DMS 273 treated with DMSO at 0.1 percent for 48 hours (cell line): ENCODE results near the gene TENM4.

ENCODE experiments used
- DNase-seq: peaks from one replicate; lab custom pipeline; 2025; lab: John Stamatoyannopoulos, UW

TENM4 gene

DNA sequence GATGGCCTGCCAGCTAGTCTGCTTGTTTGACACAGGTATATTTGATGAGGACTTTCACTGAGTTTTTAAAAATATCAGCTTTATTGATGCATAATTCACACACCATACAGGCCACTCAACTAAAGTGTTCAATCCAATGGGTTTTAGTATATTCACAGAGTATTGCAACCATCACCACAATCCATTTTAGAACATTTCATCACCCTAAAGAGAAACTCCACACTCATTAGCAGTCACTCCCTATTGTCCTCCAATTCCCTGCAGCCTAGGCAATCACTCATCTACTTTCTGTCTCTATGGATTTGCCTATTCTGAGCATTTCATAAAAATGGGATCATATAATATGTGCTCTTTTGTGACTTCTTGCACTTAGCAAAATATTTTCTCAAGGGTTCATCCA is 468.2 kb downstream of the TENM4 start:
- no peak for DNase-seq

DNA sequence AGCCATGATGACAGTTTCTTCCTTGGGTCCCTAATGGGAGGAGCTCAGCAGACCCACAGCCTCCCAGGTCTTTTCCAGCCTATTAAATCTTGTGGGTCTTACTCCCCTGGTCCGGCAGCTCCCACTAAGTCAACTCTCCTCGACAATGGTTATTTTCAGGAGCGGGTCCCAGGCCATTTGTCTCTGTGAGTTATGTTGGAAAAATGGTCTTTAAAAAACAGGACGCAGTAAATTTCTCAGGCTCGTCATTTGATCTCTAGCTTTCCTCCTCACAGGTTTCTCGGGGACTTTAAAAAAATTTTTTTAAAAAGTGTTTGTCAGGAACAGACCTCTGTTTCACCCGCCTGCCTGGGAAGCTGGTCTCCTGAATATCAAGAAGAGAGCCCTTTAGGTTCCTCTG is 468.7 kb downstream of the TENM4 start:
- no peak for DNase-seq

DNA sequence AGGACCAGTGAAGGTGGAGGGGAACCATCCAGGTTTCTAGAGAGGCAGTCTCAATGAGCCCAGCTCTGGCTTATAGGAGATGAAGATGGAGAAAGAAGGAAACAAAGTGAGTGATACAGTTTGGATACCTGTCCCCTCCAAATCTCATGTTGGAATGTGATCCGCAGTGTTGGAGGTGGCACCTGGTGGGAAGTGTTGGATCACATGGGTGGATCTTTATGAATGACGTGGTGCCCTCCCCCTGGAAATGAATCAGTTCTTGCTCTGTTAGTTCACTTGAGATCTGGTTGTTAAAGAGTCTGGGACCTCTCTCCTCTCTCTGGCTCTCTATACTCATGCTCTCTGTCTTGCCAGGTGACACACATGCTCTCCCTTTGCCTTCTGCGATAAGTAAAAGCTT is 473.0 kb downstream of the TENM4 start:
- DNase-seq: no peak

DNA sequence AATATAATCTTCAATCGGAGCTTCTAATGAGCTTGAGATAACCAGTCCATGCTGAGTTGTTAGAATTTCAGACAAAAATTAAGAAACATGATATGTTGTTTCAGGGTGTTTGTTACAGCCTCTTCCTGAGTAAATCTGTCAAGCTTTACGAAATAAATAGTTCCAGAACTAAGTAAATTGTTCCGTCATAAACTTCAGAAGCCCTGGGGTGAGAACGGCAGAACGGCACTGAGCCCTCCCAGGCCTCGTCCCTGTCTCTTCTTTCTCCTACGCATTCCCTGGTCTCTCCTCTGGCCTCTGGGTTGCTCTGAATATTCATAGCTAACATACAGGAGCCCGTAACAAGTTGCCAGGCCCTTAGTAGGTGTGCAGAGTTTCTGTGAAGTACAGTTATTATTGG is 475.4 kb downstream of the TENM4 start:
- DNase-seq: no peak

DNA sequence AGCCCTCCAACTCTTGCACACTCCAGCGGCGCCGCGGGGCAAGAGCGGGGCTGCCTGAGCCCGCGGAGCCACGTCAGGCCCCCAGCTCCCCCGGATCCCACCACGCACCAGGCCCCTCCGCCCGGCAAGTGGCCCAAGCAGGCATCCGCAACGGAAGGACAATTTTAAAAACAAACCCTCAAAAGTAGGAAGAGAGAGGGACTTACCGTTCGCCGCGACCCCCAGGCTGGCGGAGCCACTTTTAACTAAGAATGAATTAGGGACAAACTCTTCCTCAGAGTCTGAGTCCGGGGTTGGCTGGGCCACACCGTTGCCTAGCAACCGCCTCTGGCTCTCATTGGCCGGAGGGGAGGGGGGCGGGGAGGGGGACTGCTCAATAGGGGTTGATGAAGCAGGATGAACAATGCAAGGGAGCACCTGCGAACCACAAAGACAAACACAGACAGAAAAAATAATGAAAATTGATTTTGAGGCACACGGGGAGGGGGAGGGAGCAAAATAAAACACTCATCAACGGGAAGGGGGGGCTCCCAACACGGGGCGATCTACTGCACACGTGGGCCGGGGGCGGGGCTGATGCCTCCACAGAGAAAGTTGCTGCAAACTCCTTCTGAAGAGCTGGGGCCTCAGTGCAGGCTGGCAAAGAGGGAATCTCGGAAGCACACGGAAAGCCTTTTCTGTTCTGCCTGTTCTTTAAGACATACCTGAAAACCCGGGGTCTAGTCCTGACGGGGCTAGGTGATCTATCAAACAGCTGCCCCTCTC is 478.7 kb downstream of the TENM4 start:
- DNase-seq: peak; percentile 8

DNA sequence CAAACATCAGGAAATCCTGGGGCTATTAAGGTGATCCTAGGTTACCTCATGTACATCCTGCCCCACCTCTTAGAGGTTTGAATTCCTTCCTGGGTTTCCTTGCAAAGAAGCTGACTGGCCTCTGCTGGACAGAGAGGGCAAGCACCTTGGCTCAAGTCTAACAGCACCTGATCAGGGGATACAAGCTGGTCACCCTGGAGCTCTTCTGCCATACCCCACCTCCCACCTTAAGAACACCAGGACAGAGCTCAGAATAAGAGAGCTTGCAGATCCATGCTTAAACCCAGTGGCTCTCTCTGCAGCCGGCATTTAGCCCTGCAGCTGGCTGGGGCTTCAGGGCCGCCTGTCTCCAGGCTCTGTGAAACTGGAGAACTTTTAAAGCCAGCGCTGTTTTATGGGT is 479.6 kb downstream of the TENM4 start:
- DNase-seq: no peak

DNA sequence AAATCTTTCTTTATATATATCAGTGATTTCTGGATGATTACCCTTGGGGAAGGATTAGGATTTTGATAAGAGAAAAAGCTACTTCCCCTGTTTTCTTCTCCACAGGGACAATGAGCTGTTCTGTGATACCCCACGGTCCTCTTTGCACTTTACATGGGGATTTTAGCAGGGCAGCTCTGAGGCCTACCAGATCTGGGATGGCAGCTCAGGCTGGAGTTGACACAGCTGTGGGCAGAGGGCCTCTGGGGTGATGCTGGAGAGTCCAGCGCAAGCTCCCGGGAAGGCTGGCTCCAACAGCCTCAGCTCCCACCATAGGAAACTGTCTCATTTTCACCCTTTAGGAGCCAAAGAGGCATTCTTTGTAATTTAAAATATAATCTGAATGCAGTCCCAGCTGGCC is 482.4 kb downstream of the TENM4 start:
- DNase-seq: no peak

DNA sequence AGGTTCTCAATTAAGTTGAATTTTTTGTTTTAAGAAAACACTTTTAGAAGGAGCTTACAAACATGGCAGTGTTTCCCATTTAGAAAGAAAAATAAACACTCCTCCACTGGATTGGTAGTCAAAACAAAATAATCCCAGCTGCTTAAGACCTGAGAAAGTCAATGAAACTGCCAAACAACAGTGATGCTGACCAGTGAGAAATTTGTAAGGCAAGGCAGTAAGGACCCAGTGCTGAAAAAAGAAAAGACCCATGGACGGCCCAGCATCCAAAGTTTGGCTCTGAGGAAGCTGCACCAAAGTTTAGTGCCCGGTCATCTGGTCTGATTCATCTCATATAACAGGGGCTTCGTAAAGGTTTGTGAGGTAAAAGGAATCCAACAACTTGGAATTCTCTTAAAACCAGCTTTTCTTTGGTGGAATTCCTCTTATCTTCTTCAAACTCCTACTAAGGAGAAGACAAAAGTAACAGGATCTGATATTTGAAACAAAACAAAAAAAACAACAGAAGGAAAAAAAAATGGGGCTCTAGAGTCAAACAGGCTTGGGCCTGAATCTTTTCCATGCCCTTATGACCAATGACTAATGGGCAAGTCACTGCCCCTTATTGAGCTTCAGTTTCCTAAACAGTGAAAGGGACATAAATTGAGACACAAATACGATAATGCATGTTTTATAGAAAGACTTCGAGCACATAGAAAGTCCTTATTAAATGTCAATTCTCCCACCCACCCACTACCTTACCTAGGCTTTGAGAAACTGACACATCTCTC is 483.2 kb downstream of the TENM4 start:
- DNase-seq: no peak

DNA sequence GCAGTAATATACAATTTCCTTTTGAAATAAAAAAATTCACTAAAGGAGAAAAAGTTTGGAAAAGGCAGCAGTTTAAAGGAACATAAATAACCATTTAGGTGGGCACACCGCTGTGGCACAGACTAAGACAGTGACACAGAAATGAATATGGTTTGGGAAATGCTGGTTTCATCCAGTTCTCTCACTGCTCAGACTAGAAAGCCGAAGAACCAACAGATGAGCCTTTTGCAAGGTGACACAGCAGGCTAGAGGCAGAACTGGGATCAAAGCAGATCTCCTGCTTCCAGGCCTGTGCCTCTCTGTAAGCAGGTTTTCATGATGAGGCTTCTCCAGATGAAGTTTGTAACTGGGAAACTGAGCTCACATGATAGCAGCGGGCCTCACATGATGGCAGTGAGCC is 486.1 kb downstream of the TENM4 start:
- no peak for DNase-seq

DNA sequence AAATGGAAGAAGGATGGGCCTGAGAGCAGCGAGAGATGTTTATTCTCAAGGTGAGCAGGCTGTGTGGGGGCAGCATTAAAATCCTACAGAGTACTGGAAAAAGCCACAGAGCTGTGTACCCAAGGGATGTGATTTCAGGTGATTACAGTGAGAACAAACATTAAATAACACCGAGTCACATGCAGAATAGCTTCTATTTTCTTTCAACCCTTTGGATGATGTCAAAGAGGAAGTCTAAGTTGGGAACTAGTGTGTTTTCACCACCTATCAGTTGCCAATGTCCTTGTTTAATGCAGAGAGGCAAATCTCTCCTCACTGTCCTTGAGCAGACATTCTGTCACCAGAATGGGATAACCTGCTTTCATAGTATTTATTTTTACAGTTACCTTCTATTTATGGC is 486.6 kb downstream of the TENM4 start:
- no peak for DNase-seq

DNA sequence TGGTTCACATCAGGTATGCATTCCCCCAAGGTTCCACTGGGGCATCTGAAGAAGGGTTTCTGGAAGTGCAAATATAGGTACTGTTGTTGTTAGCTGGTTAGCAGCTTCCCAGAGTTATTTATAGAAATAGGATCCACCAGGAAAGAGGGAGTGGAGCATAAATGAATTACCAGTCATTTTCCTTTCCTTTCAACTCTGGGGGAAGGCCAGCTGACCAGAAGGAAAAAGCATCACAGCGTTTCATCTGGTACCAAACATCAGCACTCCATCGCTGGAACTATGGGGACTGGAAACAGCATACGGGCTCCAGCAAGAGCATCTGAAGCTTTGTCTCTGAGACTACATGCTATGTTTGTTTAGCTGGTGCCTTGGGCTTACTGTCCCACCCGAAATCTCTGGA is 487.9 kb downstream of the TENM4 start:
- DNase-seq: no peak

DNA sequence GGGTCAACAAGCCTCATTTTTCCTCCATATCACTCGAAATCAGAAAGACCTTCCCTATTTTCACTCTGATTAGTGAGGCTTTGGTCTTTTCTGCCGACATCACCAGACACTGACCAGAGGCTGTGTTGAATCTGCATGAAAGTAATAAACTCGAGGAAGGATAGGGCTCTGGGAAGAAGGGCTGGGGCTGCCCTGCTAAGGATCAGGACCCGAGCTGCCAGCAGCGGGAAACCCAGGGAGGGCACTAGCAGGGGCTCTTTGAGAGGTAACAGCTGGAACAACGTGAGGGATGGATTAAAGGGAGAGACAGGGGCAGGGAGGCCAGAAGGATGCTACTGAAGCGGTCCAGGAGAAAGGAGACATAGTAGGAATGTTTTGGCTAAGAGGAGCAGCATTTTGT is 488.7 kb downstream of the TENM4 start:
- DNase-seq: no peak

DNA sequence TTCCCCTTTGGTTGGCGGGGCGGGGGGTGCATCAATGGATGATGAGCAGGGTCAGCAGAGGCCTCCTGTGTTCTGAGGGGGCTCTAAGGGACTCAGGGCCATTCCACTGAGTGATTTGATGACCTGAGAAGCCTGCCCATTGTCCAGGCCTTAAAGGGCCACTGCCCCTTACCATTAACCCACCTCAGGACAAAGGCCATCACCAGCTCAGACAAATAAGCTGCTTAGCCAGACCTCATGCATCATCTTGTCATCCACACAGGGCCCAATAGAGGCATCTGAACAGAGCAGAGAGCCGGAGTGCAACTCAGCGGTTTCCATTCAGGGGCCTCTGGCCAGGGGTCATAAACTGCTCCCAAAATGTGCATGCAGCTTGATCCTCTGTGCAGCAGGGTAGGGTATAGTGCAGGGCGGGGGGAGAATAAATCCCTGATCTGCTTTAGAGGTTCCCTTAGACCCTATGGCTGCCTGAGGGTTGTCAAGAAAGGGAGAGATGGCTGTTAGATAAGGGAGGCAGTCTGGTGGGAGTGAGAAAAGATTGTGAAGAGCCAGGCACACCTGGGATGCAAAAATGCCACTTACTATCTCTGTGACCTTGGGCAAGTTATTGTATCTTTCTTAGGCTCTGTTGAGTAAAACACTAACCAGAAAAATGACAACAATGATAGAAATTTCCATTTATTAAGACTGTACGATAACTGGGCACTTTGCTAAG is 490.7 kb downstream of the TENM4 start:
- no peak for DNase-seq

DNA sequence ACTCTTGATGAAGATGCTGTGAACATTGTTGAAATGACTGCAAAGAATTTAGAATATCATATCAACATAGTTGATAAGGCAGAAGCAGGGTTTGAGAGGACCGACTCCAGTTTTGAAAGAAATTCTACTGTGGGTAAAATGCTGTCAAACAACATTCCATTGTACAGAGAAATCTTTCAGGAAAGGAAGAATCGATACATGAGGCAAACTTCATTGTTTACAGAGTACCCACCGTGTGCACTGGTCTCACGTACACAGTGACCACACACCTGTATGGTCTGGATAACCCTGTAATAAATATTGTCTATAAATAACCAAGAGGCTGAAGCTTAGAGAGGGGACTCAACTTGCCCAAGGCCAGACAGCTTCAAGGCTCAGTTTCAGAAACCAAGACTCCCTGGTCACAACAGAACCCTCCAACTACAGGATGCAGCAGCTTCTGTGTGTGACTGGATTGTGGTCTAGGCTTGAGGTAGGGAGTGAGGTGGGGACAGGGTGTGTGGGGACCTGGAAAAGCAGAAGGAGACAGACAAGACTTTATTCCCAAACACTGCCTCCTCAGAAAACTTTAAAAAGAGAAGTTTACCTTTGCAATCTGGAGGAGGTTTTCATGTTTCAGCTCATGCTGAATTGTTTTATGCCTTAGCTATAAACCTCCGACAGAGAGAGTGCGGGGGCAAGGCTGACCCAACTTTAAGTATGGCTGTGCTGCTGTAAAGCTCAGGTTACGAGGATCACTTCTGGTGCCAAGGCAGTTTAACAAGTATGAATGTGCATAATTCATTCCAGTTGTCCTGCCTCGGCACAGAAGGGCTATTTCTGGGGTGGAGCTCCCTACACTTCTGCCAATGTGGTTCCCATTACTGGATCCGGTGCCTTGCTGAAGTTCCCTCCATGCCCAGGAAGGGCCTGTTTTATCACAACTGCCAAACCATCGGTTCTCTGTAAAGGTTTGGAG is 493.6 kb downstream of the TENM4 start:
- DNase-seq: no peak

DNA sequence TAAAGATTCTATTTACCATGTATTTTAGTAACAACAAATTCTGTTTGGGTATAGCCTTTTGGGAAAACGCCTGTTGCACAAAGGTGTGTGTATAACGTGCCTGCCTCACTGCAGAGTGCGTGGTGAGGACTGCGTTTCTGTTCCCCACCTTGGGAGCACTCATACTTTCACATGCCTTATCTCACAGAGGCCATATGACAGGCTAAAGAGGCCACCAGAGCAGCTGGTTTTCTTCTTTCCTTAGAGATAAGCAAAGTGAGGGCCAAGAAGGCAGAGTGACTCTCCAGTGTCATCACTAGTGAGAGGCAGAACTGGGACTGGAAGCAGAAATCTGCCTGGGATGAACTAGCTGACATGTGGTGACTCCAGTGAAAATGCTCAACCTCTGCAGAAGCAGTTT is 497.0 kb downstream of the TENM4 start:
- DNase-seq: no peak

DNA sequence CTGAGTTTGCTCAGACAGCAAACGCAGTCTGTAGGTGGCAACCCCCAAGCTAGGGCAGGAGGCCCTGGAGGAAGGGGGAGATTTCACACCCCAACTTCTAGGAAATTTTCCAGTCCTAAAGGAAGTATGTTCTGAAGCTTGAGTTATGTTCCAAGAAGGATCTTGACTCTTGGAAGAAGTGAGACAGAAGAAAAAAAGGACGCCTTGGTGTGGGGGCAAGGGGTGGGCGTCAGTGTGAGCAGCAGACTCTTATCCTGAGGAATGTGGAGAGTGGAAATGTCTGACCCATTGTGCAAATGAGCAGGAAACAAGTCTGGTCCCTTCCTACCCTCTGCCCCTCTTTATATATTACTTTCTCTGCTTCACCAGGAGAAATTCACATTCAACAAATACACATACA is 497.7 kb downstream of the TENM4 start:
- DNase-seq: no peak

DNA sequence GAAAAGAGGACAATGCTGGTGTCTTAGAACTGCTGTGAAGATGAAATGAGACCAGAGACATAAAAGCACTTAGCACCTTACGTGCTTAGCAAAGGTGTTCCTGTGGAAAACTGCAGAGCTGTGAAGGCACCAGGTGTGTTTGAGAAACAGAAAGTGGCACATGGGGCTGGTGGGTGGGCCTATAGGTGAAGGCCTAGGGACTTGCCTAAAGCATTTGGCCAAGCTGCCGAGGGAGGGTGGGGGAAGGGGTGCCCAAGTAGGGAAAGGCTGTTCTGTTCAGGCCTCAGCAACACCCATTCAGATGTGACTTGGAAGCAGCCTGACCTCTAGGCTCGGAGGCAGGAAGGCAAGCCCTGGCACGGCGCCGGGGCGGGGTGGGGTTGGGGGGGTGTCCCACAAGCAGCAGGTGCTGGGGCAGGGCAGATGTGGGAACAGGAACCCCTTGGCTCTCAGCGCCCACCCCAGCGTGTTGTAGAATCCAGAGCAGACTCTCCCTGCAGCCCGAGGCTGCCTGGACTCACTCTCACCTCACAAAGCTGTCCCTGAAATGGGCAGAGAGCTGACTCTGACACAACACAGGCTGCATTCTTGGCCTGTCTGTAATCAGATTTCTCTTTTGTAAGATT is 499.5 kb downstream of the TENM4 start:
- no peak for DNase-seq

DNA sequence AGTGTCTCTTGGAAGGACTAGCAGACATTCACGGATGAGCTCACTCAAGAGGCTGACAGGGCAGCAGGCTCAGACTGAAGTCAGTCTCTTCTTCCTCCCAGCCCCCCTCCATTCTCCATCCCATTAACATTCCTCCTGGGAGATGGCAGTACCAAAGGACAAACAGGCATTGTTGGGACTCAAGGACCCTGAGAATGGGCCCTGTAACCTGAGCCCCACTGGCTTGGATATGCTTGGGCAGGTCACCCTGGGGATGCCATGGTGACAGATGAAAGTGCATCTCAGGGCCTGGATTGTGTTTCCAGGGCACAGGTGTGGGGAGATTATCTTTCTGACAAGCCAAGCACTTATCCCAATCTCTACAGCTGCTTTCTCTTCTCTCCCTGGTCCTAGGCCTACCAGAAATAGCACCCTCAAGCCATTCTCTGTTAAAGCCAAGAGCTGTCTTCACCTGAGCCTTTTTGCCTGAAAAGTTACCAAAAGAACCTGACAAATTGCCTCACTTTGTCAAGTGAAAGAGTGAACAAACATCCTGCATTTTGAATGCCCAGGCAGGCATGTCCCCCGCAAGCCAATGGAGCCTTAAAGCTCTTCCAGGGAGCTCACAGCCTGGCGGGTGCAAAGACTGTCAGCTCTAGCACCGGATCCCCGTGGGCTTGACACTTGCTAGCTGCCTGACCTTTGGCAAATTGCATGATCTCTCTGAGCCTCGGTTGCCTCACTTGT is 500.2 kb downstream of the TENM4 start:
- DNase-seq: no peak

DNA sequence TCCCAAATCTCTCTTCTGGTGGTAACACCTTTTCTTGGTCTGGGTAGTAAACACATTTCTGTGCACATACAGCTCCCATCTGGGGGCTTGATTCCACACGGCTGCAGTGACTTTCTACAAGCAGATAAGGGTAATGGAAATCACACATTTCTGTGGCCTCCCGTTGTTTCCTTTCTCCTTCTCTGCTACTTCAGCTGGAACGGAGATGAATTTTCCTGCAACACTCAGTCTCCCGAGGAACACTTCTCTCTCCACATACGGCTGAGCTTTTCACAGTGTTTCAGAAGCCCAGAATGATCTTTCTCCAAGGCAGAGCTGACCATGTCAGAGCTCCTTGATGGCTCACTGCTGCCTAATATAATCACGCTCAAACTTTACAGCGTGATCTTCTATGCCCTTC is 501.9 kb downstream of the TENM4 start:
- no peak for DNase-seq

DNA sequence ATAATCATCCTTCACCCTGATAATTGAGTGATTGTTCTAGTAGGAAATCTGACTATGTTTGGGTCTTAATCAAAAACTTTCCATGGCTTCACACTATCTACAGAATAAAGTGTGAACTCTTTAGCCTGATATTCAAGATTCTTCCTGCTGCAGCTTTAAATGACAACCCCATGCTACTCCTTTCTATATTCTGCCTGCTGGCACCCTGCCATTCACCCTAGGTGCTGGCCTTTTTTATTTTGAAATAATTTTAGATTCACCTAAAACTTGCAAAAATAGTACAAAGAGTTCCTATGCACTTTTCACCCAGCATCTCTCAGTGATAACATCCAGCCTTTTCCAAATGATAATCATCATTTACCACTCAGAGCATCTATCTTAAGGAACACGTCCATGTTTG is 502.8 kb downstream of the TENM4 start:
- no peak for DNase-seq
